Measurements from ENCODE around the gene TTC9B.

The TTC9B gene

DNA sequence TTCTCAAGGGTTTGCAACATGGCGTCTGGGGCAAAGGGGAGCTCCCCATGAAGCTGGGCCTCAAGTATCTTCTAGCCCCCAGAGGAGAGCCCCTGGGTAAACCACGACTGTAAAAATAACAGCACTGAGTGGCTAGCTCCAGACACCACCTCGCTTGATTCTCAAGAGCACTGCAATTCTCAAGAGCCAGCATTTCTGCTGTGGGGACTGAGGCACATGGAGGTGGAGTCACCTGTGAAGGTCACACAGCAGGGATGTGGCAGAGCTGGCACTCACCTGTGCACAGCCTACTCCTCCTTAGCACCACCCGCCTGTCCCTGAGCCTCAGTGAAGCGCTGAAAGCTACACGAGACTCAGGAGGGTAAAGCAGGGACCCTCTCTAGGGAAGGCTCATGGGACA is 29.0 kb upstream of the TTC9B start:
- no peak for TF ChIP-seq MYC (IDR thresholded peaks at IDR 0.05; ENCODE audit: low read depth, low read length)
- TF ChIP-seq, protein P1, sequence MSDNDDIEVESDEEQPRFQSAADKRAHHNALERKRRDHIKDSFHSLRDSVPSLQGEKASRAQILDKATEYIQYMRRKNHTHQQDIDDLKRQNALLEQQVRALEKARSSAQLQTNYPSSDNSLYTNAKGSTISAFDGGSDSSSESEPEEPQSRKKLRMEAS (IDR thresholded peaks at IDR 0.05; ENCODE audit: low read depth, low read length), result no peak
- TF ChIP-seq, protein P2, sequence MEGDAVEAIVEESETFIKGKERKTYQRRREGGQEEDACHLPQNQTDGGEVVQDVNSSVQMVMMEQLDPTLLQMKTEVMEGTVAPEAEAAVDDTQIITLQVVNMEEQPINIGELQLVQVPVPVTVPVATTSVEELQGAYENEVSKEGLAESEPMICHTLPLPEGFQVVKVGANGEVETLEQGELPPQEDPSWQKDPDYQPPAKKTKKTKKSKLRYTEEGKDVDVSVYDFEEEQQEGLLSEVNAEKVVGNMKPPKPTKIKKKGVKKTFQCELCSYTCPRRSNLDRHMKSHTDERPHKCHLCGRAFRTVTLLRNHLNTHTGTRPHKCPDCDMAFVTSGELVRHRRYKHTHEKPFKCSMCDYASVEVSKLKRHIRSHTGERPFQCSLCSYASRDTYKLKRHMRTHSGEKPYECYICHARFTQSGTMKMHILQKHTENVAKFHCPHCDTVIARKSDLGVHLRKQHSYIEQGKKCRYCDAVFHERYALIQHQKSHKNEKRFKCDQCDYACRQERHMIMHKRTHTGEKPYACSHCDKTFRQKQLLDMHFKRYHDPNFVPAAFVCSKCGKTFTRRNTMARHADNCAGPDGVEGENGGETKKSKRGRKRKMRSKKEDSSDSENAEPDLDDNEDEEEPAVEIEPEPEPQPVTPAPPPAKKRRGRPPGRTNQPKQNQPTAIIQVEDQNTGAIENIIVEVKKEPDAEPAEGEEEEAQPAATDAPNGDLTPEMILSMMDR (IDR thresholded peaks at IDR 0.05; ENCODE audit: low read depth, low read length), result no peak
- no peak for TF ChIP-seq POLR2A (IDR thresholded peaks at IDR 0.05; ENCODE audit: extremely low read depth, insufficient read length)
- DNase-seq (ENCODE audit: low read depth), result no peak

DNA sequence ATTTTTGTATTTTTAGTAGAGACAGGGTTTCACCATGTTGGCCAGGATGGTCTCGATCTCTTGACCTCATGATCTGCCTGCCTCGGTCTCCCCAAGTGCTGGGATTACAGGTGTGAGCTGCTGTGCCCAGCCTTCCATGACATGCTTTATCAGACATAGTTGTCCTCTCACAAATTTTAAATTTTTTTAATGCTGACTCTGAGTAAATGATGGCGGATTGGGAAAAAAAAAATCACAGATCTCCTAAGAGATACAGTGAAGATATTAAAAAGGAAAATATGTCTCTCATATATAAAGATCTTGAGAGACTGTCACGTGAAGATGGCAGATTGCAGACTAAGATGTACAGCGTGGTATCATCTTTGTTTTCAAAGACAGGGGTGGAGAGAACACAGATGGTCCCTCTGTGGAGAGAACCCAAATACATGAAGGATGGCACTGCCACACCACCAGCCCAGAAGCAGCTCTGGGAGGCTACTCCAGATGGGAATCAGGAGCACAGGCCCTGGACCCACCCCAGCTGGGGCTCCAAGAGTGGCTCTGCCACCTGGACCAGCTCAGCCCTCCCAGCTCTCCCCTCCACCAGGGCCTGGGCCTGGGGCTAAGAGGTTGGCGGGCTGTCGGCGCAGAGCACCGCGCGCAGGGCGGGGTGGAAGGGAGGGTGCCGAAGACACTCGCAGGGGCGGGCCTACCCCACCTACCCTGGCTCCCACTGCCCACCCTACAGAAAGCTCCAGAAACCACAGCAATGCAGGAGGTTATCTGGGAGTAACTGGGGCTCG is 28.3 kb upstream of the TTC9B start:
- TF ChIP-seq, protein P2 (IDR thresholded peaks at IDR 0.05; ENCODE audit: low read depth, low read length), result no peak
- no peak for TF ChIP-seq MYC (IDR thresholded peaks at IDR 0.05; ENCODE audit: low read depth, low read length)
- TF ChIP-seq, protein P1 (IDR thresholded peaks at IDR 0.05; ENCODE audit: low read depth, low read length), result no peak
- TF ChIP-seq POLR2A (IDR thresholded peaks at IDR 0.05; ENCODE audit: extremely low read depth, insufficient read length), result no peak
- DNase-seq (ENCODE audit: low read depth), result no peak
- no peak overlapping the region for H3K4me3 ChIP-seq (ENCODE audit: low read depth, low read length)

More for the DNA sequence above, 29.0 kb upstream of the TTC9B start:
- H3K4me3 ChIP-seq (ENCODE audit: low read depth, low read length), result no peak overlapping the region

DNA sequence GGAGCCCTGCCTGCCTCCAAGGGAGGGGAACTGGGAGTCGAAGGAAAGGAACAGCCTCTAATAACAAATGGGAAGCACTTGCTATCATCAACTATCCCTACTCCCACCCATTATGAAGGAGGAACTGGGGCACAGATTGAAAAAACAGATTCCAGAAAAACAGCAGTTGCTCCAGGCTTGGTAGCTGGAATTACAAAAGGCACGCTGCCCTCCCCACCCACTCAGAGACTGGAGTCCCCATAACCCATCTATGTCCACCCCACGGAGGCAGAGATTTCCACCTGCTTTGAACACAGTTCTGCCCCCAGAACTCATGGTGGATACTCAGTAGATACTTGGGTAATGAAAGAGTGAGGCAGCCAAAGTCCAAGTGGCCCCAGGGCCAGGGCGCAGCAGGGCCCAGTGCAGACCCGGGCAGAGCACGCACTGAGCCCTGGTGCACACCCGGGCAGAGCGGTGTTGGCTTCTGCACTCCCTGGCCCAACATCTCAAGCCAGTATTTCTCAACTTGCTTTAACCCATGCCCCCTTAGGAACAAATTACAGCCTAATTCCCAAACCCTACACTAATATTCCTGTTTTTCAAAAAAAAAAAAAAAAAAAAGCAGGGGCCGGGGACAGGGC is 27.4 kb upstream of the TTC9B start:
- no peak for DNase-seq (ENCODE audit: low read depth)
- TF ChIP-seq, protein P1 (IDR thresholded peaks at IDR 0.05; ENCODE audit: low read depth, low read length), result no peak
- TF ChIP-seq MYC (IDR thresholded peaks at IDR 0.05; ENCODE audit: low read depth, low read length) (no peak), POLR2A (IDR thresholded peaks at IDR 0.05; ENCODE audit: extremely low read depth, insufficient read length) (no peak)
- TF ChIP-seq, protein P2 (IDR thresholded peaks at IDR 0.05; ENCODE audit: low read depth, low read length), result no peak
- H3K4me3 ChIP-seq (ENCODE audit: low read depth, low read length), result no peak overlapping the region

DNA sequence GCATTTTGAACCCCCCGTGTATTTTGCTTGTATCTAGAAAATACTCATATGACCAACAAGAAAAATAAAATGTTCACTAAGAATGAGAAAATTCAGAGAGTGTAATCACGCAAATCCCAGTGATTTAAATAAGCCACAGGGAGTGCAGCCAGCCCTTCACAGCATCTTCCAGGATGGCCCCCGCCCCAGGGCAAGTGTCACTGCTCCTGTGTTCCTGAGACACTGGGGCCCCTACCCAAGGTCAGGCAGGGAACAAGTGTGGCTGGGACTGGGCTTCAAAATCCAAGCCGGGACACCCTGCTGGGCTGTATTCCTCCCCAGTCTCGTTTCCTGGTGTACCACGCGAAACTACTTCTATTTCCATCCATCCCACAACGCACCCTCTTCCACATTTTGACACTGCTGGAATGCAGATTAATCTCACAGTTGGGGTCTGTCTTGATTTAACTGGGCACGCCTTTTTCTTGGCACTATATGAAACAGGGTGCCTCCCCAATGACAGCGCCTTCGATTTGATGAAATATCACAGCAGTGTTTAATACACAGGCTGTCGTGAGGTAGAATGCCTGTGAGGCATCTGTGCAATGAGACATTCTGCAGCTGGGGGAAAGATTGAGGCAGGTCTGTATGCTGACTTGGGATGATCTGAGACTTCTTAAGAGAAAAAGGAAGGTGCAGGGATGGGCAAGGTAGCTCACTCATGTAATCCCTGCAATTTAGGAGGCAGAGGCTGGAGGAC is 26.6 kb upstream of the TTC9B start:
- H3K4me3 ChIP-seq (ENCODE audit: low read depth, low read length), result no peak overlapping the region
- TF ChIP-seq, protein P2 (IDR thresholded peaks at IDR 0.05; ENCODE audit: low read depth, low read length), result no peak
- TF ChIP-seq MYC (IDR thresholded peaks at IDR 0.05; ENCODE audit: low read depth, low read length), result no peak
- no peak for TF ChIP-seq POLR2A (IDR thresholded peaks at IDR 0.05; ENCODE audit: extremely low read depth, insufficient read length)
- TF ChIP-seq, protein P1 (IDR thresholded peaks at IDR 0.05; ENCODE audit: low read depth, low read length), result no peak
- DNase-seq (ENCODE audit: low read depth), result no peak

DNA sequence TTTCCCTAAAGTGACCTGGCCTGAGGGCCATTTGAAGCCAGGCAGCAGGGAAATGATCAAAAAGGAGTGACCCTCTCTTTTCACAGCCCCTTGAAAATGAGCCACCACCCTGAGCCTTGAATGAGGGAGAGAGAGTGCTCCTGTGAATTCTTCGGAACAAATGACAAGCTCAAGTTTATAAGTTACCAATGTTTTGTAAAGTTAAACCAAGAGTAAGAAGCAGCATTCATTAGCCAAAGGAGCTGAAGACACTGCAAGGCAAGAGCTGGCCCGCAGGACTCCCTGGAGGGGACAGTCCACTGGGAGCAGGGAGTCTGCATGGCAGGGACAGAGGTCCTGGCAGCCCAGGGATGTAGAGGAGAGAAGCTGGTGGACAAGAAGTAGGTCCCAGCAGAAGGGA is 25.0 kb upstream of the TTC9B start:
- TF ChIP-seq, protein P1 (IDR thresholded peaks at IDR 0.05; ENCODE audit: low read depth, low read length), result no peak
- TF ChIP-seq POLR2A (IDR thresholded peaks at IDR 0.05; ENCODE audit: extremely low read depth, insufficient read length) (no peak), MYC (IDR thresholded peaks at IDR 0.05; ENCODE audit: low read depth, low read length) (no peak)
- TF ChIP-seq, protein P2 (IDR thresholded peaks at IDR 0.05; ENCODE audit: low read depth, low read length), result no peak
- H3K4me3 ChIP-seq (ENCODE audit: low read depth, low read length), result no peak overlapping the region
- DNase-seq (ENCODE audit: low read depth), result no peak
